ENCODE data around the gene DTNB.

- TF ChIP-seq CTCF (conservative IDR thresholded peaks at IDR 0.05; ENCODE audit: low read depth, low read length): no peak
- no peak for TF ChIP-seq EZH2 (IDR thresholded peaks at IDR 0.05; ENCODE audit: borderline replicate concordance, low read depth, low read length, poor library complexity, severe bottlenecking)
These were observed 226.4 kb downstream of the DTNB start for GRCh38 chr2:25447018-25447417.

All from A673 (cell line).